ENCODE measurements around the gene IL17REL. TPM values are rescaled to one million over a fixed set of nuclear protein-coding genes. Genes with fewer than 3 reads are reported as not detected.
A peak's percentile ranks its signal among the peaks of the same experiment; 100 is the strongest.

IL17REL gene
- total RNA-seq, 4 donors from 2014 or later, result 0.12 to 0.26 TPM; not detected in 2

DNA sequence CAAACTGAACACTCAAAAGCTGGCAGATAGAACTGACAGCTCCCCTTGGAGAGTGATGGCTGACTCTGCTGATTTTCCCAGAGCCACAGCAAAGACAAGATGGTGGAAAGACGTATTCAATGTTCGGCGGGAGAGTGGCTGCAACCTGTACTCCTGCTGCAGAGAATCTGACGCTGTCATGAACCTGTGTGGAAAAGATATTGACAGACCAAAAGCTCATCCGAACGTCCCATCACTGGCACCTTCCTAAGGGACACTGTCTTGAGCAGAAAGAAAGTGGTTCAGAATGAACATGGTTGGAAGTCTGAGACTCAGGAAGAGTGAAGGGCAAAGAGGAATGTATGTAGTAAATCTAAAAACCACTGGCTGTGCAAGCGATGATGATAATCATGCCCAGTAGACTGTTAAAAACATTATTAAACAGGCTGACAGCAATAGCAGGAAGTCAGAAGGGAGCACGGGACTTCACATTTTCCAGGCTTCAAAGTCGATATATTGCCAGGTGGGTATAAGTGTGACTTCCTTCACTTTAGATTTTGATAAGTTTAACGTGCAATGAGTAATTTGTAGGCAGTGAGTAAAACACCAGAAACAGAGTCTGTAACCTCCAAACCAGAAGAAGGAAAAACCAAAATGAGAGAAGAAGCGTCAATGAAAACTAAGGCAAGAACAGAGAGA, 6.2 kb upstream of the IL17REL start:
- Histone ChIP-seq H3K36me3 (no peaks in the 10 kb centered on the region), H3K4me3 (no peak overlapping the region), H3K27ac (no peak overlapping the region), H3K9me3 (no peaks in the 10 kb centered on the region), H3K27me3 (peaks cover 11% of the 10 kb centered on the region in 2 donors), H3K4me1 (peaks cover 0 to 5% of the 10 kb centered on the region in 2 donors)
- TF ChIP-seq POLR2A (IDR thresholded peaks at IDR 0.05), result no peak
- DNase-seq, result no peak
- intact Hi-C loops (cut with DNase I; ENCODE audit: low total_unique reads), result no loop called here

DNA sequence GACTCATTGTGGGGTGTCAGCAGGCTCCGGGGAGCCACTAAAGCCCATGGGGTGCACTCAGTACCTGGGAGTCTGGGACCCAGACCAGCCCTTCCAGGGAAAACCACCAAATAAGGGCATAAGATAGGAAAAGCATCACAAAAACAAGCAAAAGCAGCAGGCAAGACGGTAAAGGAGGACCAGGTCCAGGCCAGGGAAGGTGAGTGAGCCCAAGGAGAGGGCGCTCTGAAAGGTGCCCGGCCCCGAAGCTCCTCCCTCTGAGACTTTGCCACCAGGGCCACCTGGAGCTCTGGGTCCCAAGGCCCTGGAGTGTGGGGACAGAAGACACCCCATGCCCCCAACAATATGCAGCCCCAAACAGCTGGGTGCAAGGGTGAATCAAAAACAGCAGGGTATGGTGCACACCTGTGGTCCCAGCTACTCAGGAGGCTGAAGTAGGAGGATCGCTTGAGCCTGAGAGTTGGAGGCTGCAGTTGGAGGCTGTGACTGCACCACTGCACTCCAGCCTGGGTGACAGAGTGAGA, 5.2 kb upstream of the IL17REL start:
- H3K27me3 ChIP-seq, result peaks cover 11 to 15% of the 10 kb centered on the region in 2 donors
- no peak for DNase-seq
- TF ChIP-seq POLR2A (IDR thresholded peaks at IDR 0.05), result no peak
- TF ChIP-seq, protein P1, sequence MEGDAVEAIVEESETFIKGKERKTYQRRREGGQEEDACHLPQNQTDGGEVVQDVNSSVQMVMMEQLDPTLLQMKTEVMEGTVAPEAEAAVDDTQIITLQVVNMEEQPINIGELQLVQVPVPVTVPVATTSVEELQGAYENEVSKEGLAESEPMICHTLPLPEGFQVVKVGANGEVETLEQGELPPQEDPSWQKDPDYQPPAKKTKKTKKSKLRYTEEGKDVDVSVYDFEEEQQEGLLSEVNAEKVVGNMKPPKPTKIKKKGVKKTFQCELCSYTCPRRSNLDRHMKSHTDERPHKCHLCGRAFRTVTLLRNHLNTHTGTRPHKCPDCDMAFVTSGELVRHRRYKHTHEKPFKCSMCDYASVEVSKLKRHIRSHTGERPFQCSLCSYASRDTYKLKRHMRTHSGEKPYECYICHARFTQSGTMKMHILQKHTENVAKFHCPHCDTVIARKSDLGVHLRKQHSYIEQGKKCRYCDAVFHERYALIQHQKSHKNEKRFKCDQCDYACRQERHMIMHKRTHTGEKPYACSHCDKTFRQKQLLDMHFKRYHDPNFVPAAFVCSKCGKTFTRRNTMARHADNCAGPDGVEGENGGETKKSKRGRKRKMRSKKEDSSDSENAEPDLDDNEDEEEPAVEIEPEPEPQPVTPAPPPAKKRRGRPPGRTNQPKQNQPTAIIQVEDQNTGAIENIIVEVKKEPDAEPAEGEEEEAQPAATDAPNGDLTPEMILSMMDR (IDR thresholded peaks at IDR 0.05), result no peak

GRCh38 chr22:50016988-50017700, 4.6 kb upstream of the IL17REL start:
- no peaks in the 10 kb centered on the region for H3K36me3 ChIP-seq
- intact Hi-C loops (cut with DNase I; ENCODE audit: low total_unique reads), result no loop called here
- H3K4me1 ChIP-seq, result peaks cover 0 to 5% of the 10 kb centered on the region in 2 donors
- H3K27me3 ChIP-seq, result peaks cover 11 to 16% of the 10 kb centered on the region in 2 donors
- no peak overlapping the region for H3K27ac ChIP-seq
- H3K4me3 ChIP-seq, result no peak overlapping the region
- peak in 1 of 2 donors; percentile 12 for DNase-seq
- H3K9me3 ChIP-seq, result no peaks in the 10 kb centered on the region
- TF ChIP-seq, protein P1 (IDR thresholded peaks at IDR 0.05), result no peak
- TF ChIP-seq POLR2A (IDR thresholded peaks at IDR 0.05), result no peak

More for the DNA sequence above, 5.2 kb upstream of the IL17REL start:
- H3K4me1 ChIP-seq, result peaks cover 0 to 5% of the 10 kb centered on the region in 2 donors
- intact Hi-C loops (cut with DNase I; ENCODE audit: low total_unique reads), result no loop called here
- no peaks in the 10 kb centered on the region for H3K36me3 ChIP-seq
- no peak overlapping the region for H3K27ac ChIP-seq
- no peak overlapping the region for H3K4me3 ChIP-seq
- no peaks in the 10 kb centered on the region for H3K9me3 ChIP-seq

DNA sequence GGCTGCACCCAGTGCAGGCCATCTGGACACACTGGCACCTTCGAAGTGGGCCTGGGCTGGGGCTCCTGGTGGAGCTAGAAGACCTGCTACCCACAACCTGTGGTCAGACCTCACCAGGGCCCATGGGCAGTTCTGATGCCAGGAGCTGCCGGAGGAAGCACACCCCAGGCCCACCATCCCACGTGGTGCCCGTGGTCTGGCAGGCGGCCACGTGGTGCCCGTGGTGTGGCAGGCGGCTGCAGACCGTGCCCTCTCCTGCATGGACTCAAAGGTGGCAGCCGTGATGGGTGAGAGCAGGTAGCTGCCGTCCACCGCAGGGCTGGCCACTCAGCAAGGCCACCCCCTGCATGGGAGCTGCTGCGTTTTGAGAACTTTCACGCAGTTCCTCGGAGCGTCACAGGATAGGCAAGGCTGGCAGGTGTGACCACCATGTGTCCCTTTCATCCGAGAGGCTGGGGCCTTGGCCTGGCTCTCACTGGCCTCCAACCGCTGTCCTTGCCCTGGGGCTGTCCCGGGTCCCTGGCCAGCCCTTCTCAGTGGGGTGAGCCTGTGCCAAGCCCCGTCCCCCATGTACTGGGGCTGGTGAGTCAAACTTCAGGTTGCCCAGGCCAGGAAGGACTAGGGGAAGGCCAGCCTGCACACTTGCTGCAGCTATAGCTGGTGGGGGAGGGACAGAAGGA, 3.9 kb upstream of the IL17REL start:
- H3K27ac ChIP-seq, result no peak overlapping the region
- TF ChIP-seq POLR2A (IDR thresholded peaks at IDR 0.05), result no peak
- TF ChIP-seq, protein P1 (IDR thresholded peaks at IDR 0.05), result no peak

GRCh38 chr22:50015451-50016307, 3.1 kb upstream of the IL17REL start:
- DNase-seq, result no peak
- Histone ChIP-seq H3K4me3 (no peak overlapping the region), H3K4me1 (peaks cover 0 to 9% of the 10 kb centered on the region in 2 donors), H3K9me3 (no peaks in the 10 kb centered on the region), H3K36me3 (no peaks in the 10 kb centered on the region), H3K27me3 (peaks cover 16 to 28% of the 10 kb centered on the region in 2 donors), H3K27ac (no peak overlapping the region)
- intact Hi-C loops (cut with DNase I; ENCODE audit: low total_unique reads), result no loop called here
- TF ChIP-seq, protein P1 (IDR thresholded peaks at IDR 0.05), result no peak
- TF ChIP-seq POLR2A (IDR thresholded peaks at IDR 0.05), result no peak

More for the DNA sequence above, 3.9 kb upstream of the IL17REL start:
- Histone ChIP-seq H3K27me3 (peaks cover 11 to 22% of the 10 kb centered on the region in 2 donors), H3K9me3 (no peaks in the 10 kb centered on the region), H3K36me3 (no peaks in the 10 kb centered on the region), H3K4me1 (peaks cover 0 to 5% of the 10 kb centered on the region in 2 donors), H3K4me3 (no peak overlapping the region)
- DNase-seq, result peak in 1 of 2 donors; percentile 10
- intact Hi-C loops (cut with DNase I; ENCODE audit: low total_unique reads), result no loop called here
